Natural killer cell treated with Interleukin-12 subunit alpha and Interleukin-12 subunit beta and Interleukin-15 and Interleukin-18, amount 100 ng/mL, for 72 hours (primary cell): ENCODE measurements around the gene TSPAN4. TPM values are rescaled to one million over a fixed set of nuclear protein-coding genes. Genes with fewer than 3 reads are reported as not detected.

Experiments
- ATAC-seq, 2 donors: fragments of 150-1000 bp; cut with Tn5 transposase in 1 of 2; sonication (Bioruptor Pico), chemical (Tn5 transposase) in 1 of 2; 2 replicates each; pipeline ENCODE4 v1.10.0; 2021
- DNase-seq: peaks from one replicate; pipeline ENCODE4 v3.0.0; 2022; ENCODE audit warnings: low spot score
- H3K27ac Mint-ChIP-seq, 2 donors: 1 replicate in 1 of 2; 2 replicates in 1 of 2; pipeline ENCODE4 v1.8.0; 2022; ENCODE audit warnings: mixed read lengths in 2 of 2, mild to moderate bottlenecking in 1 of 2, moderate library complexity in 1 of 2
- H3K27me3 Mint-ChIP-seq, 2 donors: 1 replicate in 1 of 2; 2 replicates in 1 of 2; pipeline ENCODE4 v1.8.0; 2022; ENCODE audit warnings: mixed read lengths in 2 of 2
- H3K36me3 Mint-ChIP-seq: one replicate; pipeline ENCODE4 v1.8.0; 2022; ENCODE audit warnings: mixed read lengths
- H3K4me1 Mint-ChIP-seq, 2 donors: 1 replicate in 1 of 2; 2 replicates in 1 of 2; pipeline ENCODE4 v1.8.0; 2022; ENCODE audit warnings: low read depth in 2 of 2, mixed read lengths in 2 of 2, mild to moderate bottlenecking in 1 of 2
- H3K4me3 Mint-ChIP-seq: one replicate; pipeline ENCODE4 v1.8.0; 2022; ENCODE audit warnings: mixed read lengths
- H3K9me3 Mint-ChIP-seq: 2 replicates; pipeline ENCODE4 v1.8.0; 2022; ENCODE audit warnings: mixed read lengths
- total RNA-seq, 2 donors: library from RNA; stranded (reverse); gene quantifications; one replicate each; pipeline ENCODE4 v1.2.3, GENCODE V29; 2022

Gene TSPAN4
- total RNA-seq, 2 donors from 2014 or later: 17.4 to 31.4 TPM

- Mint-ChIP-seq H3K9me3 (no peaks in the 10 kb centered on the region), H3K4me3 (no peak overlapping the region), H3K36me3 (peaks cover 8% of the 10 kb centered on the region), H3K27ac (peak overlapping the region in 1 of 2 donors; percentile 8), H3K4me1 (peaks cover 13% of the 10 kb centered on the region in 2 donors), H3K27me3 (no peaks in the 10 kb centered on the region)
- ATAC-seq: no peak
- no peak for DNase-seq
Observed at GRCh38 chr11:904380-904779, 61.7 kb downstream of the TSPAN4 start.

- Mint-ChIP-seq H3K9me3 (no peaks in the 10 kb centered on the region), H3K4me1 (peaks cover 14 to 16% of the 10 kb centered on the region in 2 donors), H3K36me3 (peaks cover 8% of the 10 kb centered on the region), H3K27ac (no peak overlapping the region), H3K4me3 (no peak overlapping the region), H3K27me3 (no peaks in the 10 kb centered on the region)
- no peak for DNase-seq
- no peak for ATAC-seq
Observed at GRCh38 chr11:905952-906351, 63.3 kb downstream of the TSPAN4 start.

DNA sequence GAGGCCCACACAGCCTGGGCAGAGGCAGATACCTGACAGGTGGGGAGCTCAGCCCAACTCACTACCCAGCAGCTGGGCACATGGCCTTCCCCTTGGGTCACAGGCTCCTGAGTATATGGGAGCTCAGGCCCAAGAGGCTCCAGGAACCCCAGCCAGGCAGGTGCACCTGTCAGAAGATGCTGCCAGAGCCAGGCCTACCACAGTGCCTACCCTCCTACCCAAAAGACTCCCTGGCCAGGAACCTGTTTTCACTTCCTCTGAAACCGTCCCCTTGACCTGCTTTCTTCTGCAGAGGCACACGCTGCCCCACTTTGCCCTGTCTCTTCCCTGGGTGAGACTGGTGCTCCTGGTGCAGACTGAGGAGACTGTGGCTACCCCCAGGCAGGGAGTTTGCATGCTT, 65.0 kb downstream of the TSPAN4 start:
- Mint-ChIP-seq H3K27ac (no peak overlapping the region), H3K27me3 (no peaks in the 10 kb centered on the region), H3K9me3 (no peaks in the 10 kb centered on the region), H3K36me3 (no peaks in the 10 kb centered on the region), H3K4me3 (no peak overlapping the region), H3K4me1 (peaks cover 12 to 16% of the 10 kb centered on the region in 2 donors)
- ATAC-seq (no peak), DNase-seq (no peak)

- Mint-ChIP-seq H3K36me3 (no peaks in the 10 kb centered on the region), H3K9me3 (no peaks in the 10 kb centered on the region), H3K4me3 (peak overlapping the region; percentile 20), H3K27ac (no peak overlapping the region), H3K27me3 (no peaks in the 10 kb centered on the region), H3K4me1 (peaks cover 12 to 16% of the 10 kb centered on the region in 2 donors)
- DNase-seq: no peak
- no peak for ATAC-seq
Observed at GRCh38 chr11:908273-908672, 65.6 kb downstream of the TSPAN4 start.

GRCh38 chr11:909406-909805, 66.8 kb downstream of the TSPAN4 start:
- DNase-seq (no peak), ATAC-seq (no peak)
- Mint-ChIP-seq H3K4me1 (peaks cover 12 to 16% of the 10 kb centered on the region in 2 donors), H3K27me3 (no peaks in the 10 kb centered on the region), H3K27ac (peak overlapping the region in 1 of 2 donors; percentile 8), H3K36me3 (no peaks in the 10 kb centered on the region), H3K4me3 (peak overlapping the region; percentile 91), H3K9me3 (no peaks in the 10 kb centered on the region)

DNA sequence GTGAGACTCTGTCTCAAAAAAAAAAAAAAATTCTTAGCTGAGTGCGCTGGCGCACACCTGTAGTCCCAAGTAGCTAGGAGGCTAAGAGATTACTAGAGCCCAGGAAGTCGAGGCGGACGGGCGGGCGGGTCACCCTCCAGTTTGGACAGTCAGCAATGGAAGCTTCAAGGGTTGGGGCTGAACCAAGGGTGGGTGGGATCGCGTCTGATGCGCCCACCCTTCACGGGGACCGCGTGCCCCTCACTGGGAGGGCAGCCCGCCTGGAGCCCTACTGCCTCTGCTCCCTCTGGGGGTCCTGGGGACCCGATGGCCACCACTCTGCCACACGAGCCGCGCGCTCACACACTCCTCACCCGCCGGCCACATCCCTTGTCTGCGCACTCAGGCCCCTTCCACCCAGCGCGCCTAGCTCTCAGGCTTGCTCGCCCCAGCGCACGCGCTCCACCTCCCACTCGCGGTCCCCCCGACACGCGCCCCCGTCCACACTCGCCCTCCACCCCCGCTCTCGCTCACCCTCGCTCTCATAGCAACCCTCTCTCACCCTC, 67.5 kb downstream of the TSPAN4 start:
- Mint-ChIP-seq H3K9me3 (no peaks in the 10 kb centered on the region), H3K4me1 (peaks cover 12 to 16% of the 10 kb centered on the region in 2 donors), H3K27me3 (no peaks in the 10 kb centered on the region), H3K27ac (peak overlapping the region; percentile 8 to 31), H3K4me3 (peak overlapping the region; percentile 91), H3K36me3 (no peaks in the 10 kb centered on the region)
- ATAC-seq (peak; percentile 57 to 60), DNase-seq (no peak)

GRCh38 chr11:910589-911030, 68.0 kb downstream of the TSPAN4 start, which contains the start of gene CHID1:
Gene CHID1, minus strand, starts transcription at chr11:910810. Its CDS starts 5,994 bp downstream, at chr11:904816.
- H3K9me3 Mint-ChIP-seq: no peaks in the 10 kb centered on the region
- ATAC-seq (peak; percentile 98), DNase-seq (peak; percentile 92)
- H3K4me3 Mint-ChIP-seq: peak within 1 kb of the TSS; percentile 96
- peaks cover 12 to 15% of the 10 kb centered on the region in 2 donors for H3K4me1 Mint-ChIP-seq
- H3K27me3 Mint-ChIP-seq: no peaks in the 10 kb centered on the region
- H3K36me3 Mint-ChIP-seq: no peaks in the 10 kb centered on the region
- H3K27ac Mint-ChIP-seq: peak within 1 kb of the TSS; percentile 74 to 92

- Mint-ChIP-seq H3K36me3 (no peaks in the 10 kb centered on the region), H3K4me1 (peaks cover 12 to 13% of the 10 kb centered on the region in 2 donors), H3K27me3 (no peaks in the 10 kb centered on the region), H3K9me3 (no peaks in the 10 kb centered on the region), H3K27ac (peak overlapping the region; percentile 74 to 92), H3K4me3 (peak overlapping the region; percentile 96)
- DNase-seq (no peak), ATAC-seq (peak; percentile 49 to 51)
Observed at GRCh38 chr11:911031-911889, 68.6 kb downstream of the TSPAN4 start.

DNA sequence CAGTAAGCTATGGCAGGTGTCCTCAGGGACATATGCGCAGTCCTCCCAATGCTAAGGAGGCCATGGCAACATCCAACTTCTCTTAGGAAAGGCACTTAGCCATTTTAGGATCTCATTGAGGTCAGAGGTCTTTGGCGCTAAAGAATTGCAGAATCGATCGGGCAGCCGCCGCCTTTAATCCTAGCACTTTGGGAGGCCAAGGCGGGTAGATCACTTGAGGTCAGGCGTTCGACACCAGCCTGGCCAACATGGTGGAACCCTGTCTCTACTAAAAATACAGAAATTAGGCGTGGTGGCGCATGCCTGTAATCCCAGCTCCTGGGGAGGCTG, 69.2 kb downstream of the TSPAN4 start:
- Mint-ChIP-seq H3K27ac (peak overlapping the region; percentile 74 to 92), H3K27me3 (no peaks in the 10 kb centered on the region), H3K36me3 (no peaks in the 10 kb centered on the region), H3K9me3 (no peaks in the 10 kb centered on the region), H3K4me3 (peak overlapping the region; percentile 96), H3K4me1 (peaks cover 12 to 13% of the 10 kb centered on the region in 2 donors)
- DNase-seq (no peak), ATAC-seq (no peak)

DNA sequence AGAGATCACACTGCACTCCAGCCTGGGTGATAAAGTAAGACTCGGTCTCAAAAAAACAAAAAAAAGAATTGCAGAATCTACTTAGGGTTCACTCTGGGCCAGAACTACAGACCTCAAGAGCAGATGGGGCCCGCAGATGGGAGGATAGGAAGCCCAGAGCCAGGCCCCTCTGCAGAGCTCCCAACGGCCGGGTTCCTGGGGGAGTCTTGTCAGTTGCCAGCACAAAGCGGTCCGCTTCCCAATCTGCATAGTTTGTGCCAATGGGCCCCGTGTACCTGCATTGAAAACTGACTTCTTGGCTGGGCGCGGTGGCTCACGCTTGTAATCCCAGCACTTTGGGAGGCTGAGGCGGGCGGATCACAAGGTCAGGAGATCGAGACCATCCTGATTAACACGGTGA, 69.6 kb downstream of the TSPAN4 start:
- Mint-ChIP-seq H3K36me3 (no peaks in the 10 kb centered on the region), H3K4me1 (peaks cover 12 to 13% of the 10 kb centered on the region in 2 donors), H3K27me3 (no peaks in the 10 kb centered on the region), H3K4me3 (no peak overlapping the region), H3K27ac (no peak overlapping the region), H3K9me3 (no peaks in the 10 kb centered on the region)
- no peak for ATAC-seq
- DNase-seq: no peak

DNA sequence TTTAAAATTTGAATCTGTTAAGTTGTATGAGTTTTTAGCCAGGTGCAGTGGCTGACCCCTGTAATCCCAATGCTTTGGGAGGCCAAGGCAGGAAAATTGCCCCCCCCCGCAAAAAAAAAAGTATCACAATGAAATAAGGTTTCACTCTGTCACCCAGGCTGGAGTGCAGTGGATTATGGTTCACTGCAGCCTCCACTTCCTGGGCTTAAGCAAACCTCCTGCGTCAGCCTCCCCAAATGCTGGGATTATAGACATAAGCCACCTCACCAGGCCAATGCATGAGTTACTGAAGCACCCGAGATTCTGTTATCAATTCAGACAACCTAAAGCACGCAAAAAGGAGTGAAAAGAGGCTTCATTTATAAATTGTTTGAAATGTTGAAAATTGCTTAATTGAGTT, 70.4 kb downstream of the TSPAN4 start:
- ATAC-seq: no peak
- Mint-ChIP-seq H3K27ac (no peak overlapping the region), H3K4me3 (no peak overlapping the region), H3K4me1 (peaks cover 12 to 13% of the 10 kb centered on the region in 2 donors), H3K9me3 (no peaks in the 10 kb centered on the region), H3K36me3 (no peaks in the 10 kb centered on the region), H3K27me3 (no peaks in the 10 kb centered on the region)
- no peak for DNase-seq

- no peak for DNase-seq
- ATAC-seq: no peak
- no peaks in the 10 kb centered on the region for H3K27me3 Mint-ChIP-seq
- H3K4me1 Mint-ChIP-seq: peaks cover 8 to 9% of the 10 kb centered on the region in 2 donors
- H3K27ac Mint-ChIP-seq: no peak overlapping the region
- no peak overlapping the region for H3K4me3 Mint-ChIP-seq
- no peaks in the 10 kb centered on the region for H3K9me3 Mint-ChIP-seq
- H3K36me3 Mint-ChIP-seq: no peaks in the 10 kb centered on the region
Observed at GRCh38 chr11:914204-914603, 71.6 kb downstream of the TSPAN4 start.

- DNase-seq (no peak), ATAC-seq (no peak)
- H3K4me3 Mint-ChIP-seq: no peak overlapping the region
- no peak overlapping the region for H3K27ac Mint-ChIP-seq
- peaks cover 6 to 8% of the 10 kb centered on the region in 2 donors for H3K4me1 Mint-ChIP-seq
- H3K36me3 Mint-ChIP-seq: no peaks in the 10 kb centered on the region
- H3K9me3 Mint-ChIP-seq: no peaks in the 10 kb centered on the region
- no peaks in the 10 kb centered on the region for H3K27me3 Mint-ChIP-seq
Observed at GRCh38 chr11:914747-915501, 72.3 kb downstream of the TSPAN4 start.
